ENCODE measurements around the gene TUBD1. TPM values are rescaled to one million over a fixed set of nuclear protein-coding genes. Genes with fewer than 3 reads are reported as not detected.
"Not testable (repeated sequence)": the region's sequence is repeated elsewhere in the genome, so short reads cannot be mapped to it uniquely, and the experiment has no call there.

The TUBD1 gene
- total RNA-seq (2021) (16.1 and 23.3 TPM in 2 replicates), Bru-seq, nascent RNA (percentile 64 among the genes with signal in this experiment), BruChase-seq, experiment 1, labeled RNA remaining after a 2-hour chase (percentile 74 among the genes with signal in this experiment), BruChase-seq, experiment 2, labeled RNA remaining after a 6-hour chase (percentile 70 among the genes with signal in this experiment)
- long read RNA-seq, transcript TUBD1-201 (9 exons, 2,490 nt): major isoform, 10 of 32 reads
- long read RNA-seq, transcript TUBD1-202 (8 exons, 1,769 nt): minor isoform, 5 of 32 reads
- long read RNA-seq, partial matches to known transcripts: 0 of 32 reads
- long read RNA-seq, other reads (novel, unspliced or antisense): 16 of 32 reads

GRCh38 chr17:59892924-59893675 is at the start of gene TUBD1, which contains the start of gene RPS6KB1:
TSS of gene TUBD1 (minus strand) at chr17:59892943. CDS start at chr17:59891002, 1,941 bp downstream.
TSS of gene RPS6KB1 (plus strand) at chr17:59893121. CDS start at chr17:59893185, 64 bp downstream.
- TF ChIP-seq CTCF (conservative IDR thresholded peaks at IDR 0.05; ENCODE audit: low read depth, low read length) (no peak), EZH2 (IDR thresholded peaks at IDR 0.05; ENCODE audit: borderline replicate concordance, low read depth, low read length, poor library complexity, severe bottlenecking) (no peak)
- POLR2A ChIA-PET (ENCODE audit: low non-redundant PET): no interaction called here
- Histone ChIP-seq H3K27ac (ENCODE audit: low read depth, low read length, poor library complexity, severe bottlenecking) (peak within 1 kb of the TSS; percentile 86), H3K4me3 (ENCODE audit: low read depth, low read length, poor library complexity, severe bottlenecking) (peak within 1 kb of the TSS; percentile 82), H3K36me3 (ENCODE audit: insufficient read depth, low read length, poor library complexity, severe bottlenecking) (peaks cover 3% of the 10 kb centered on the region), H3K27me3 (replicated peaks; ENCODE audit: insufficient read depth, low read depth, low read length, poor library complexity) (no peaks in the 10 kb centered on the region), H3K4me1 (ENCODE audit: insufficient read depth, low read length, poor library complexity, severe bottlenecking) (peaks cover 4% of the 10 kb centered on the region), H3K9me3 (ENCODE audit: low read depth, low read length, poor library complexity, severe bottlenecking) (no peaks in the 10 kb centered on the region)
- no TSS peak for BruUV-seq (replicated peaks)
- intact Hi-C loops (cut with micrococcal nuclease; ENCODE audit: unreplicated experiment): no loop called here
- CTCF ChIA-PET: interaction anchor here (1.0 kb wide), 2 partner anchors 34 to 144 kb away, joined by 3 read pairs; no protein-coding TSS in a partner anchor
- peak; percentile 99 for DNase-seq (ENCODE audit: low spot score)

- Histone ChIP-seq H3K4me3 (ENCODE audit: low read depth, low read length, poor library complexity, severe bottlenecking) (no peak overlapping the region), H3K9me3 (ENCODE audit: low read depth, low read length, poor library complexity, severe bottlenecking) (no peaks in the 10 kb centered on the region), H3K27me3 (replicated peaks; ENCODE audit: insufficient read depth, low read depth, low read length, poor library complexity) (no peaks in the 10 kb centered on the region), H3K4me1 (ENCODE audit: insufficient read depth, low read length, poor library complexity, severe bottlenecking) (no peaks in the 10 kb centered on the region), H3K27ac (ENCODE audit: low read depth, low read length, poor library complexity, severe bottlenecking) (no peak overlapping the region), H3K36me3 (ENCODE audit: insufficient read depth, low read length, poor library complexity, severe bottlenecking) (peaks cover 42% of the 10 kb centered on the region)
- BruUV-seq (replicated peaks): no TSS peak
- ChIA-PET CTCF (no interaction called here), POLR2A (ENCODE audit: low non-redundant PET) (no interaction called here)
- intact Hi-C loops (cut with micrococcal nuclease; ENCODE audit: unreplicated experiment): no loop called here
- no peak for DNase-seq (ENCODE audit: low spot score)
- no peak for TF ChIP-seq EZH2 (IDR thresholded peaks at IDR 0.05; ENCODE audit: borderline replicate concordance, low read depth, low read length, poor library complexity, severe bottlenecking)
- TF ChIP-seq CTCF (conservative IDR thresholded peaks at IDR 0.05; ENCODE audit: low read depth, low read length): no peak
Observed at GRCh38 chr17:59941131-59941530, 48.4 kb upstream of the TUBD1 start.

- H3K9me3 ChIP-seq (ENCODE audit: low read depth, low read length, poor library complexity, severe bottlenecking); DNase-seq (ENCODE audit: low spot score); H3K4me1 ChIP-seq (ENCODE audit: insufficient read depth, low read length, poor library complexity, severe bottlenecking); H3K4me3 ChIP-seq (ENCODE audit: low read depth, low read length, poor library complexity, severe bottlenecking); BruUV-seq (replicated peaks); intact Hi-C loops (cut with micrococcal nuclease; ENCODE audit: unreplicated experiment); H3K27ac ChIP-seq (ENCODE audit: low read depth, low read length, poor library complexity, severe bottlenecking); H3K27me3 ChIP-seq (replicated peaks; ENCODE audit: insufficient read depth, low read depth, low read length, poor library complexity); POLR2A ChIA-PET (ENCODE audit: low non-redundant PET): not testable (repeated sequence)
- CTCF ChIA-PET: interaction anchor here (1.2 kb wide), 1 partner anchor 26 kb away, joined by 3 read pairs; no protein-coding TSS in a partner anchor
- peaks cover 43% of the 10 kb centered on the region for H3K36me3 ChIP-seq (ENCODE audit: insufficient read depth, low read length, poor library complexity, severe bottlenecking)
Observed at GRCh38 chr17:59940697-59941096, 48.0 kb upstream of the TUBD1 start.

GRCh38 chr17:59933317-59933716 is 40.6 kb upstream of the TUBD1 start:
- intact Hi-C loops (cut with micrococcal nuclease; ENCODE audit: unreplicated experiment): not testable (repeated sequence)

GRCh38 chr17:59930768-59931167 is 38.0 kb upstream of the TUBD1 start:
- H3K27me3 ChIP-seq (replicated peaks; ENCODE audit: insufficient read depth, low read depth, low read length, poor library complexity); H3K4me3 ChIP-seq (ENCODE audit: low read depth, low read length, poor library complexity, severe bottlenecking); POLR2A ChIA-PET (ENCODE audit: low non-redundant PET); H3K4me1 ChIP-seq (ENCODE audit: insufficient read depth, low read length, poor library complexity, severe bottlenecking); CTCF ChIA-PET; DNase-seq (ENCODE audit: low spot score); intact Hi-C loops (cut with micrococcal nuclease; ENCODE audit: unreplicated experiment); H3K9me3 ChIP-seq (ENCODE audit: low read depth, low read length, poor library complexity, severe bottlenecking); H3K27ac ChIP-seq (ENCODE audit: low read depth, low read length, poor library complexity, severe bottlenecking); BruUV-seq (replicated peaks): not testable (repeated sequence)
- H3K36me3 ChIP-seq (ENCODE audit: insufficient read depth, low read length, poor library complexity, severe bottlenecking): peaks cover 41% of the 10 kb centered on the region

More at GRCh38 chr17:59933317-59933716, 40.6 kb upstream of the TUBD1 start:
- H3K4me1 ChIP-seq (ENCODE audit: insufficient read depth, low read length, poor library complexity, severe bottlenecking); POLR2A ChIA-PET (ENCODE audit: low non-redundant PET); CTCF ChIA-PET; H3K9me3 ChIP-seq (ENCODE audit: low read depth, low read length, poor library complexity, severe bottlenecking); BruUV-seq (replicated peaks); DNase-seq (ENCODE audit: low spot score); H3K4me3 ChIP-seq (ENCODE audit: low read depth, low read length, poor library complexity, severe bottlenecking); H3K27me3 ChIP-seq (replicated peaks; ENCODE audit: insufficient read depth, low read depth, low read length, poor library complexity); H3K27ac ChIP-seq (ENCODE audit: low read depth, low read length, poor library complexity, severe bottlenecking): not testable (repeated sequence)
- peaks cover 48% of the 10 kb centered on the region for H3K36me3 ChIP-seq (ENCODE audit: insufficient read depth, low read length, poor library complexity, severe bottlenecking)

Data from A673 (cell line).